ENCODE measurements around the gene POU2F3.

POU2F3 gene

GRCh38 chr11:120357620-120358019, 117.7 kb downstream of the POU2F3 start:
- no peak overlapping the region for H3K4me3 ChIP-seq (ENCODE audit: control insufficient read depth, low read depth, low read length)
- no peak for DNase-seq (ENCODE audit: low read depth)
- no peak for TF ChIP-seq CTCF (IDR thresholded peaks at IDR 0.05; ENCODE audit: control insufficient read depth, insufficient read depth, low read depth, low read length, missing control alignments)

GRCh38 chr11:120358729-120359128, 118.8 kb downstream of the POU2F3 start:
- no peak overlapping the region for H3K4me3 ChIP-seq (ENCODE audit: control insufficient read depth, low read depth, low read length)
- no peak for TF ChIP-seq CTCF (IDR thresholded peaks at IDR 0.05; ENCODE audit: control insufficient read depth, insufficient read depth, low read depth, low read length, missing control alignments)
- no peak for DNase-seq (ENCODE audit: low read depth)

GRCh38 chr11:120363436-120363835, 123.5 kb downstream of the POU2F3 start:
- no peak for TF ChIP-seq CTCF (IDR thresholded peaks at IDR 0.05; ENCODE audit: control insufficient read depth, insufficient read depth, low read depth, low read length, missing control alignments)
- H3K4me3 ChIP-seq (ENCODE audit: control insufficient read depth, low read depth, low read length) = no peak overlapping the region
- no peak for DNase-seq (ENCODE audit: low read depth)

GRCh38 chr11:120365512-120365911, 125.6 kb downstream of the POU2F3 start:
- no peak overlapping the region for H3K4me3 ChIP-seq (ENCODE audit: control insufficient read depth, low read depth, low read length)
- no peak for TF ChIP-seq CTCF (IDR thresholded peaks at IDR 0.05; ENCODE audit: control insufficient read depth, insufficient read depth, low read depth, low read length, missing control alignments)
- DNase-seq (ENCODE audit: low read depth) = no peak

All from AG09309 (cell line).